MM.1S (cell line): ENCODE measurements around the gene SPATA25.

ENCODE experiments used
- DNase-seq: peaks from one replicate; pipeline ENCODE4 v3.0.0-alpha.2; 2015
- H2AFZ ChIP-seq: fragments of 300-600 bp; sonication (generic); 2 replicates; pipeline ENCODE4 v1.6.0; 2016; ENCODE audit warnings: antibody characterized with exemption, low read length
- H3F3A ChIP-seq: fragments of 300-600 bp; sonication (generic); 2 replicates; pipeline ENCODE4 v1.6.1; 2016; ENCODE audit warnings: mild to moderate bottlenecking, antibody characterized with exemption, low read length, moderate library complexity, mixed read lengths; ENCODE audit not compliant: insufficient read depth
- H3K27ac ChIP-seq: fragments of 300-600 bp; sonication (generic); 2 replicates; pipeline ENCODE4 v1.5.1; 2016; ENCODE audit warnings: mild to moderate bottlenecking, low read length
- H3K27me3 ChIP-seq: fragments of 300-600 bp; sonication (generic); replicated peaks from 2 replicates; pipeline ENCODE4 v1.6.0; 2016; ENCODE audit warnings: low read length; ENCODE audit not compliant: insufficient read depth
- H3K36me3 ChIP-seq: fragments of 300-600 bp; sonication (generic); replicated peaks from 2 replicates; pipeline ENCODE4 v1.6.1; 2016; ENCODE audit warnings: mild to moderate bottlenecking, low read length, mixed read lengths; ENCODE audit not compliant: insufficient read depth
- H3K4me1 ChIP-seq: fragments of 300-600 bp; sonication (generic); 2 replicates; pipeline ENCODE4 v1.6.1; 2016; ENCODE audit warnings: low read length, mixed read lengths
- H3K4me2 ChIP-seq: fragments of 300-600 bp; sonication (generic); 2 replicates; pipeline ENCODE4 v1.6.0; 2016; ENCODE audit warnings: low read depth, low read length
- H3K4me3 ChIP-seq: fragments of 300-600 bp; sonication (generic); 2 replicates; pipeline ENCODE4 v1.5.1; 2016; ENCODE audit warnings: low read length, mixed read lengths
- H3K79me2 ChIP-seq: fragments of 300-600 bp; sonication (generic); 2 replicates; pipeline ENCODE4 v1.6.1; 2016; ENCODE audit warnings: mixed run types, low read length, mixed read lengths
- H3K9ac ChIP-seq: fragments of 300-600 bp; sonication (generic); 2 replicates; pipeline ENCODE4 v1.6.1; 2016; ENCODE audit warnings: low read length, mixed read lengths
- H3K9me2 ChIP-seq: fragments of 300-600 bp; sonication (generic); replicated peaks from 2 replicates; pipeline ENCODE4 v1.6.1; 2016; ENCODE audit warnings: mild to moderate bottlenecking, low read length, mixed read lengths; ENCODE audit not compliant: insufficient read depth
- H3K9me3 ChIP-seq: fragments of 300-600 bp; sonication (generic); replicated peaks from 2 replicates; pipeline ENCODE4 v1.6.1; 2016; ENCODE audit warnings: mild to moderate bottlenecking, low read length, mixed read lengths; ENCODE audit not compliant: insufficient read depth
- H4K20me1 ChIP-seq: fragments of 300-600 bp; sonication (generic); 2 replicates; pipeline ENCODE4 v1.6.1; 2016; ENCODE audit warnings: mild to moderate bottlenecking, low read length, moderate library complexity, mixed read lengths; ENCODE audit not compliant: insufficient read depth
- CTCF ChIP-seq: fragments of 300-600 bp; sonication (generic); IDR thresholded peaks from 2 replicates; pipeline ENCODE4 v1.5.1; 2016; ENCODE audit warnings: antibody characterized with exemption, low read length, mixed read lengths
- EZH2 ChIP-seq: fragments of 300-600 bp; sonication (generic); optimal IDR thresholded peaks from 2 replicates; pipeline ENCODE3; 2017; ENCODE audit warnings: low read depth, mild to moderate bottlenecking, antibody characterized with exemption, low read length, mixed read lengths
- EZH2phosphoT487 ChIP-seq: fragments of 300-600 bp; sonication (generic); IDR thresholded peaks from 2 replicates; pipeline ENCODE4 v1.6.1; 2018; ENCODE audit warnings: antibody characterized with exemption, low read length

Gene SPATA25

GRCh38 chr20:45917790-45918141, 30.3 kb upstream of the SPATA25 start:
- Histone ChIP-seq H3K4me3 (no peak overlapping the region), H3K9me2 (no peaks in the 10 kb centered on the region), H3K4me1 (no peaks in the 10 kb centered on the region), H3K4me2 (no peak overlapping the region), H3K27me3 (no peaks in the 10 kb centered on the region), H3K27ac (no peak overlapping the region), H3K79me2 (no peaks in the 10 kb centered on the region), H3K9ac (no peak overlapping the region), H4K20me1 (no peaks in the 10 kb centered on the region), H3K9me3 (no peaks in the 10 kb centered on the region), H3K36me3 (no peaks in the 10 kb centered on the region), H2AFZ (no peak overlapping the region), H3F3A (no peaks in the 10 kb centered on the region)
- DNase-seq, result no peak
- no peak for TF ChIP-seq CTCF
- TF ChIP-seq EZH2, result no peak
- TF ChIP-seq EZH2phosphoT487, result no peak

- no peak overlapping the region for H3K9ac ChIP-seq
Observed at GRCh38 chr20:45913116-45913515, 25.7 kb upstream of the SPATA25 start.

GRCh38 chr20:45912344-45912682, 24.9 kb upstream of the SPATA25 start:
- Histone ChIP-seq H3K4me1 (peaks cover 3% of the 10 kb centered on the region; the same call in 1 of the 2 replicates), H3K9me3 (no peaks in the 10 kb centered on the region), H3K36me3 (no peaks in the 10 kb centered on the region), H3K9me2 (no peaks in the 10 kb centered on the region), H3K4me2 (no peak overlapping the region; the same call in 1 of the 2 replicates), H3K27ac (no peak overlapping the region), H3F3A (no peaks in the 10 kb centered on the region), H3K27me3 (peaks cover 14% of the 10 kb centered on the region; the same call in 1 of the 2 replicates), H2AFZ (no peak overlapping the region), H3K9ac (no peak overlapping the region), H3K4me3 (no peak overlapping the region), H3K79me2 (no peaks in the 10 kb centered on the region), H4K20me1 (no peaks in the 10 kb centered on the region)
- no peak for TF ChIP-seq EZH2phosphoT487
- no peak for TF ChIP-seq CTCF
- no peak for TF ChIP-seq EZH2
- DNase-seq, result no peak

More at GRCh38 chr20:45913116-45913515, 25.7 kb upstream of the SPATA25 start:
- Histone ChIP-seq H3K4me2 (no peak overlapping the region), H3K9me3 (no peaks in the 10 kb centered on the region), H2AFZ (no peak overlapping the region), H3K4me1 (peaks cover 3% of the 10 kb centered on the region; the same call in 1 of the 2 replicates), H3K9me2 (no peaks in the 10 kb centered on the region), H3K27ac (no peak overlapping the region), H4K20me1 (no peaks in the 10 kb centered on the region), H3K79me2 (no peaks in the 10 kb centered on the region), H3F3A (no peaks in the 10 kb centered on the region), H3K27me3 (peaks cover 14% of the 10 kb centered on the region; the same call in 1 of the 2 replicates), H3K4me3 (no peak overlapping the region), H3K36me3 (no peaks in the 10 kb centered on the region)
- no peak for TF ChIP-seq EZH2
- TF ChIP-seq CTCF, result no peak
- TF ChIP-seq EZH2phosphoT487, result no peak
- no peak for DNase-seq
